Measurements from ENCODE around the gene HEATR5A. TPM values are rescaled to one million over a fixed set of nuclear protein-coding genes. Genes with fewer than 3 reads are reported as not detected.

HEATR5A gene
- polyA plus RNA-seq, 3 donors: 13.1 to 21.0 (median 16.8) TPM

- no peak overlapping the region for H3K27ac ChIP-seq (ENCODE audit: low read depth in 1 of 2, low read length in 2 of 2)
- peaks cover 0 to 2% of the 10 kb centered on the region in 2 donors for H3K36me3 Mint-ChIP-seq
- no peaks in the 10 kb centered on the region for H3K36me3 ChIP-seq (replicated peaks in 1 of 2; ENCODE audit: control insufficient read depth in 1 of 2, insufficient read depth in 2 of 2, low read length in 2 of 2)
- H3K4me1 Mint-ChIP-seq: no peaks in the 10 kb centered on the region
- H4K20me1 ChIP-seq (ENCODE audit: insufficient read depth, low read length): no peaks in the 10 kb centered on the region
- H3K4me2 ChIP-seq (replicated peaks; ENCODE audit: extremely low read depth, low read length, poor library complexity, severe bottlenecking): no peak overlapping the region
- no peak overlapping the region for H3K9ac ChIP-seq (ENCODE audit: insufficient read depth, low read length, poor library complexity, severe bottlenecking)
- H3K9me3 Mint-ChIP-seq: peaks cover 2 to 14% (median 7%) of the 10 kb centered on the region in 7 donors
- no peaks in the 10 kb centered on the region for H3K79me2 ChIP-seq (ENCODE audit: insufficient read depth, low read length)
- H2AFZ ChIP-seq (ENCODE audit: insufficient read depth, low read depth, low read length, poor library complexity, severe bottlenecking): no peak overlapping the region
- intact Hi-C loops (cut with micrococcal nuclease): loop anchor here in 1 of 2 donors (10.0 kb wide), 1 partner anchor 125 kb away; no protein-coding TSS in a partner anchor
- WGBS (ENCODE audit: insufficient coverage): no CpG with 5 or more reads among the region's 1 CpG
- peaks cover 0 to 2% (median 0%) of the 10 kb centered on the region in 3 donors for H3K27me3 Mint-ChIP-seq (ENCODE audit: low read depth in 3 of 3)
- DNase-seq: no peak
- no peak overlapping the region for H3K27ac Mint-ChIP-seq
- no peaks in the 10 kb centered on the region for H3K27me3 ChIP-seq (ENCODE audit: control insufficient read depth in 2 of 2, insufficient read depth in 2 of 2, low read length in 2 of 2)
- no peak for TF ChIP-seq CTCF (IDR thresholded peaks at IDR 0.05)
- H3K9me3 ChIP-seq (replicated peaks in 1 of 2; ENCODE audit: control insufficient read depth in 1 of 2, insufficient read depth in 1 of 2, low read length in 2 of 2): no peaks in the 10 kb centered on the region
- H3K4me3 ChIP-seq (replicated peaks in 1 of 3; ENCODE audit: low read depth in 2 of 3, low read length in 3 of 3): no peak overlapping the region
- no peaks in the 10 kb centered on the region for H3K4me1 ChIP-seq (ENCODE audit: control insufficient read depth in 1 of 2, insufficient read depth in 2 of 2, low read length in 2 of 2)
- no peak overlapping the region for H3K4me3 Mint-ChIP-seq
Measured at GRCh38 chr14:31429791-31430190, 9.4 kb upstream of the HEATR5A start.

- no peak for TF ChIP-seq CTCF (IDR thresholded peaks at IDR 0.05)
- Histone ChIP-seq H3K27ac (ENCODE audit: low read depth in 1 of 2, low read length in 2 of 2) (no peak overlapping the region), H2AFZ (ENCODE audit: insufficient read depth, low read depth, low read length, poor library complexity, severe bottlenecking) (no peak overlapping the region), H3K79me2 (ENCODE audit: insufficient read depth, low read length) (no peaks in the 10 kb centered on the region), H3K4me3 (replicated peaks in 1 of 3; ENCODE audit: low read depth in 2 of 3, low read length in 3 of 3) (no peak overlapping the region), H3K9ac (ENCODE audit: insufficient read depth, low read length, poor library complexity, severe bottlenecking) (no peak overlapping the region), H3K36me3 (replicated peaks in 1 of 2; ENCODE audit: control insufficient read depth in 1 of 2, insufficient read depth in 2 of 2, low read length in 2 of 2) (no peaks in the 10 kb centered on the region), H4K20me1 (ENCODE audit: insufficient read depth, low read length) (no peaks in the 10 kb centered on the region), H3K4me1 (ENCODE audit: control insufficient read depth in 1 of 2, insufficient read depth in 2 of 2, low read length in 2 of 2) (no peaks in the 10 kb centered on the region), H3K4me2 (replicated peaks; ENCODE audit: extremely low read depth, low read length, poor library complexity, severe bottlenecking) (no peak overlapping the region), H3K27me3 (ENCODE audit: control insufficient read depth in 2 of 2, insufficient read depth in 2 of 2, low read length in 2 of 2) (no peaks in the 10 kb centered on the region), H3K9me3 (replicated peaks in 1 of 2; ENCODE audit: control insufficient read depth in 1 of 2, insufficient read depth in 1 of 2, low read length in 2 of 2) (no peaks in the 10 kb centered on the region)
- Mint-ChIP-seq H3K27ac (no peak overlapping the region), H3K27me3 (ENCODE audit: low read depth in 3 of 3) (peaks cover 0 to 2% (median 0%) of the 10 kb centered on the region in 3 donors), H3K4me3 (no peak overlapping the region), H3K9me3 (peaks cover 2 to 14% (median 7%) of the 10 kb centered on the region in 7 donors), H3K4me1 (no peaks in the 10 kb centered on the region), H3K36me3 (peaks cover 0 to 2% of the 10 kb centered on the region in 2 donors)
- no peak for DNase-seq
- no CpG with 5 or more reads among the region's 1 CpG for WGBS (ENCODE audit: insufficient coverage)
- intact Hi-C loops (cut with micrococcal nuclease): loop anchor here in 1 of 2 donors (10.0 kb wide), 1 partner anchor 127 kb away; no protein-coding TSS in a partner anchor
Measured at GRCh38 chr14:31428011-31428410, 7.7 kb upstream of the HEATR5A start.

All from CD14-positive monocyte (primary cell).